HL-60 (cell line): ENCODE measurements around the gene RSU1.

Source experiments
- GABPA ChIP-seq: IDR thresholded peaks from 2 replicates; pipeline ENCODE4 v1.6.1; 2012; ENCODE audit warnings: low read depth
- TF ChIP-seq, protein P1 (sequence below): IDR thresholded peaks from one replicate; pipeline ENCODE4 v1.5.1; 2011; ENCODE audit warnings: low read length, control low read depth, inconsistent platforms; ENCODE audit not compliant: insufficient read depth

DNA sequence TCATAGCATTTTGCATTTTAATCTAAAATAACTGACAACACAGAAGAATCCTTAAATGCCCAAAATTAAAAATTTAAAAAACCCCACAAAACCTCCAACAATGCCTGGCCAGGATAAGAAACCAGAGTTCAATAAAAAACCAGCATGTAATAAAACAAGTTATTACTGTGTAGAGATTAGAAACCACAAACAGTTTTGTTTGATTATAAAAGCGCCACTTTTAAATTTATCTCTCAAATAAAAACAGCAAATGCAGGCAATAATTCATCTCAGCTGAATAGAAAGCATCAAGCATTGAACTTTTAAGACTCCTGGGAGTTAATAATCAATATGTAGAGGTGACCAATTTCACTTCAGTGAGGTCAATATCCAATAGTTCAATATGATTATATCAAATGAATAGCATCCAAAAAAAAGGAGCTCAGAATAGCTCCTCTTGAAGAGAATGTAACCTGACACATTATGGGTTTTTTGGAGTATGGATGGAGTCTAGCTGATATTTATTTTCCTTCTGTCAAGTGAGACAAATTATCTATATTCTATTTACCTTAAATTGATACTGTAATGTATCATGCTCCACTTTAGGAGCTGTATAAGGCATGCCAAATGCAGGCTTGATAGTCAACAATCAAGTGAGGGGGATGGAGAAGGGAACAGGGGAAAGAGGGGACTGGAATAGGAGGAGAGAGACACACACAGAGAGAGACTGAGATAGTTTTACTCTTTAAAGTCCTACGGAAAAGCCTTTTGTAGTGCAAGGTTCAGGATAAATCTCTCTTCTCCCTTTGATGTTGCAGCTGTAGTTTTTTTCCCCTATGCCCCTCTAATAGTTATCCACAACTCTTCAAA, 130.9 kb downstream of the RSU1 start:
- TF ChIP-seq, protein P1, sequence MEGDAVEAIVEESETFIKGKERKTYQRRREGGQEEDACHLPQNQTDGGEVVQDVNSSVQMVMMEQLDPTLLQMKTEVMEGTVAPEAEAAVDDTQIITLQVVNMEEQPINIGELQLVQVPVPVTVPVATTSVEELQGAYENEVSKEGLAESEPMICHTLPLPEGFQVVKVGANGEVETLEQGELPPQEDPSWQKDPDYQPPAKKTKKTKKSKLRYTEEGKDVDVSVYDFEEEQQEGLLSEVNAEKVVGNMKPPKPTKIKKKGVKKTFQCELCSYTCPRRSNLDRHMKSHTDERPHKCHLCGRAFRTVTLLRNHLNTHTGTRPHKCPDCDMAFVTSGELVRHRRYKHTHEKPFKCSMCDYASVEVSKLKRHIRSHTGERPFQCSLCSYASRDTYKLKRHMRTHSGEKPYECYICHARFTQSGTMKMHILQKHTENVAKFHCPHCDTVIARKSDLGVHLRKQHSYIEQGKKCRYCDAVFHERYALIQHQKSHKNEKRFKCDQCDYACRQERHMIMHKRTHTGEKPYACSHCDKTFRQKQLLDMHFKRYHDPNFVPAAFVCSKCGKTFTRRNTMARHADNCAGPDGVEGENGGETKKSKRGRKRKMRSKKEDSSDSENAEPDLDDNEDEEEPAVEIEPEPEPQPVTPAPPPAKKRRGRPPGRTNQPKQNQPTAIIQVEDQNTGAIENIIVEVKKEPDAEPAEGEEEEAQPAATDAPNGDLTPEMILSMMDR: no peak
- TF ChIP-seq GABPA: no peak
